Coronary artery (tissue), 2 donors: ENCODE measurements around the gene ANO9.
"Not testable (repeated sequence)": the region's sequence is repeated elsewhere in the genome, so short reads cannot be mapped to it uniquely, and the experiment has no call there.

Experiments
- DNase-seq: peaks from one replicate; pipeline ENCODE4 v3.0.0-alpha.2; 2017; ENCODE audit warnings: low spot score
- H3K27ac ChIP-seq, 2 donors: fragments of 200-600 bp; sonication (generic); one replicate each; pipeline ENCODE4 v1.5.1; 2016 to 2019
- H3K4me3 ChIP-seq: fragments of 200-600 bp; sonication (generic); 2 replicates; pipeline ENCODE4 v1.5.1; 2016; ENCODE audit warnings: mild to moderate bottlenecking, moderate library complexity
- TF ChIP-seq, protein P1 (sequence below): fragments of 200-600 bp; sonication (generic); IDR thresholded peaks from one replicate; pipeline ENCODE4 v1.5.1; 2019; ENCODE audit warnings: antibody characterized with exemption

The ANO9 gene

DNA sequence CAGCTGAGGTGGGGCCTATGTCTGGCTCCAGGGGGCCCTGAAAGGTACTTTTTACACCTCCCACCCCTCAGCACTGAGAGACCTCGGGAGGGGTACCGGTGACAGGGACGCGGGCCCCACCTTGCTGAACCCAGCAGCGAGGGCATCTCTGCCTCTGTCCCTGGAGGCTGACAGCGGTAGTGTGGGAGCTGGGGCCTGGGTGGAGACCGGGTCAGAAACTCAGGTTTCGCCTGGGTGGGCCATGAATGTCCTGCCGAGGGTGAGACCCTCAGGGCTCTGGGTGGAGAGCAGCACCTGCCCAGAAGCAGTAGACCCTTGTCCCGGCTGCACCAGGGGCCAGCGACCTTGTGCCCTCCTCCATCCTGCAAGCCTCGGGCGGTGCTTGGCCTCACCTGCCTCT, 30.5 kb upstream of the ANO9 start:
- H3K4me3 ChIP-seq: no peak overlapping the region
- DNase-seq: no peak
- H3K27ac ChIP-seq: no peak overlapping the region
- TF ChIP-seq, protein P1, sequence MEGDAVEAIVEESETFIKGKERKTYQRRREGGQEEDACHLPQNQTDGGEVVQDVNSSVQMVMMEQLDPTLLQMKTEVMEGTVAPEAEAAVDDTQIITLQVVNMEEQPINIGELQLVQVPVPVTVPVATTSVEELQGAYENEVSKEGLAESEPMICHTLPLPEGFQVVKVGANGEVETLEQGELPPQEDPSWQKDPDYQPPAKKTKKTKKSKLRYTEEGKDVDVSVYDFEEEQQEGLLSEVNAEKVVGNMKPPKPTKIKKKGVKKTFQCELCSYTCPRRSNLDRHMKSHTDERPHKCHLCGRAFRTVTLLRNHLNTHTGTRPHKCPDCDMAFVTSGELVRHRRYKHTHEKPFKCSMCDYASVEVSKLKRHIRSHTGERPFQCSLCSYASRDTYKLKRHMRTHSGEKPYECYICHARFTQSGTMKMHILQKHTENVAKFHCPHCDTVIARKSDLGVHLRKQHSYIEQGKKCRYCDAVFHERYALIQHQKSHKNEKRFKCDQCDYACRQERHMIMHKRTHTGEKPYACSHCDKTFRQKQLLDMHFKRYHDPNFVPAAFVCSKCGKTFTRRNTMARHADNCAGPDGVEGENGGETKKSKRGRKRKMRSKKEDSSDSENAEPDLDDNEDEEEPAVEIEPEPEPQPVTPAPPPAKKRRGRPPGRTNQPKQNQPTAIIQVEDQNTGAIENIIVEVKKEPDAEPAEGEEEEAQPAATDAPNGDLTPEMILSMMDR: no peak

DNA sequence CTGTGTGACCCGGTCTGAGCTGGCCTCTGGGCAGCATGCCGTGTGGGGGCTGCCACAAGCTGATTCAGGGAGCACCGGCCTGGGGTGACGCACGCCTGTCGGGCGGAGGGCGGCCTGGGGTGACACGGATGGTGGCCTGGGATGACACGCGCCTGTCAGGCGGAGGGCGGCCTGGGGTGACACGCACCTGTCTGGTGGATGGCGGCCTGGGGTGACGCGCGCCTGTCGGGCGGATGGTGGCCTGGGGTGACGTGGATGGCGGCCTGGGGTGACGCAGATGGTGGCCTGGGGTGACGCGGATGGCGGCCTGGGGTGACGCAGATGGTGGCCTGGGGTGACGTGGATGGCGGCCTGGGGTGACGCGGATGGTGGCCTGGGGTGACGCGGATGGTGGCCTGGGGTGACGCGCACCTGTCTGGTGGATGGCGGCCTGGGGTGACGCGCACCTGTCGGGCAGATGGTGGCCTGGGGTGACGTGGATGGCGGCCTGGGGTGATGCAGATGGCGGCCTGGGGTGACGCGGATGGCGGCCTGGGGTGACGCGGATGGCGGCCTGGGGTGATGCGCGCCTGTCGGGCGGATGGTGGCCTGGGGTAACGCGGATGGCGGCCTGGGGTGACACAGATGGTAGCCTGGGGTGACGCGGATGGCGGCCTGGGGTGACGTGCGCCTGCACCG, 29.8 kb upstream of the ANO9 start:
- DNase-seq: no peak
- TF ChIP-seq, protein P1: no peak
- Histone ChIP-seq H3K27ac (no peak overlapping the region), H3K4me3 (no peak overlapping the region)

DNA sequence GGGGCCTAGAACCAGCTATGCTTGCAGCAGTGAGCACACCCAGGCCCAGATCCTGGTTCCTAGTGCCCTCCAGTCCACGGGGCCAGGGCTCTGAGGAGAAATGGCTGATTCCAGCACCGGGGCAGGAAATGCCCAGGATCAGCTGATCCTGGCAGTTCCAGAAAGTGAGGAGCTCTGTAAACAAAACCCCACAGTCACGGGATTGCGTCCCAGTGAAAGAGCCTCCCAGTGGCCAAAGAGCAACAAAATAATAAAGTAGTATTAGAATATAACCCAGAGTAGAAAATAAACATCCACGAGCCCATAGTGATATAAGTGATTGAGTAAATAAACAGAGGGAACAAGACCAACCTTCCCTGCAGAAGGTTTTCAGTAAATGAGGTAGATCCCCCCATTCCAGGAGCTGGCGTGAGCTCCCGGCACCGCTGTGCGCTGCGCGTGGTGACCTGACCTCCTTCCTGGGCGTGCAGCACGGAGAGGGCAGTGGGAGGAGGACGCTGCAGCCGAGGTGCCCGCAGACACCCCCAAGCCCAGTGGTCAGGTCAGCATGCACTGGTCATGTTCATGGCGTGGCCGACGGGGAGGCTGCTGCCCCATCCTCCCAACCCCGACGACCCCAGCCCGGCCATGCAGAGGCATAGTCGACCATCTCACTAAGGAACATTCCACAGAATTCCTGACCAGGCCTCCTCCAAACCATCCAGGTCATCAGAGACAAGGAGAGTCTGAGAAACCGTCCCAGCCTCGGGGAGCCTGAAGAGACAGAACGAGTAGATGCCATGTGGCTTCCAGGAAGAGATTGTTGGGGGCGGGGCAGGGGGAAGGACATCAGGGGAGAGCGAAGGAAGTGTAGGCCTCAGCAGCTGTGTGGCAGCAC, 28.1 kb upstream of the ANO9 start:
- Histone ChIP-seq H3K27ac (peak overlapping the region; percentile 76 to 88), H3K4me3 (peak overlapping the region; percentile 67)
- no peak for DNase-seq
- TF ChIP-seq, protein P1: no peak

DNA sequence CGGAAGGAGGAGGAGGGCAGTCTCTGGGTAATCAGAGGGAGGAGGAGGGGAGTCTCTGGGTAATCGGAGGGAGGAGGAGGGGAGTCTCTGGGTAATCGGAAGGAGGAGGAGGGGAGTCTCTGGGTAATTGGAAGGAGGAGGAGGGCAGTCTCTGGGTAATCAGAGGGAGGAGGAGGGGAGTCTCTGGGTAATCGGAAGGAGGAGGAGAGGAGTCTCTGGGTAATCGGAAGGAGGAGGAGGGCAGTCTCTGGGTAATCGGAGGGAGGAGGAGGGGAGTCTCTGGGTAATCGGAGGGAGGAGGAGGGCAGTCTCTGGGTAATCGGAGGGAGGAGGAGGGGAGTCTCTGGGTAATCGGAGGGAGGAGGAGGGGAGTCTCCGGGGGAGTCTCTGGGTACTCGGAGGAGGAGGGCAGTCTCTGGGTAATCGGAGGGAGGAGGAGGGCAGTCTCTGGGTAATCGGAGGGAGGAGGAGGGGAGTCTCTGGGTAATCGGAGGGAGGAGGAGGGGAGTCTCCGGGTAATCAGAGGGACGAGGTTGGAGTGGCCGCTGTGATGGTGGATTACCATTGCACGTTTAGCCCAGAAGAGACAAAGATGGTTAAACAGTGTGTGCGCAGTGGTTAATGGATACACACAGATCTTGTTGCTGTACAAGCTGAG, 27.3 kb upstream of the ANO9 start:
- H3K4me3 ChIP-seq: peak overlapping the region; percentile 67
- not testable (repeated sequence) for DNase-seq
- H3K27ac ChIP-seq: peak overlapping the region; percentile 76 to 88

- TF ChIP-seq, protein P1: no peak
- H3K27ac ChIP-seq: peak overlapping the region; percentile 76 to 88
- DNase-seq: no peak
- peak overlapping the region; percentile 67 for H3K4me3 ChIP-seq
These were observed 26.7 kb upstream of the ANO9 start for GRCh38 chr11:468493-468892.

DNA sequence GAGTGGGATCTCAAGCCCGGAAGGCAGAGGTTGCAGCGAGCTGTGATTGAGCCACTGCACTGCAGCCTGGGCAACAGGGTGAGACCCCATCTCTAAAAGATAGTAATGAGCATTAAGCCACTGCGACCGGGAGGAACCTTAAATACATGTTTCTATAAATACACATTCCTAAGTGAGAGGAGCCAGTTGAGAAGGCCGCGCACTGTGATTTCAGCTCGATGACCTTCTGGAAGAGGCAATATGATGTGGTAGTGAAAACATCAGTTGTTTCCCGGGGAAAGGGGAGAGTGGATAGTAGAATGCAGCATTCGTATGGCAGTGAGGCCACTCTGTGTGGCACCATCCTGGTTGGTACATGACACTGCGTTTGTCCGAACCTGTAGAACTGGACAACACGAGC, 26.2 kb upstream of the ANO9 start:
- no peak for DNase-seq
- TF ChIP-seq, protein P1: no peak
- peak overlapping the region in 1 of 2 donors; percentile 88 for H3K27ac ChIP-seq
- H3K4me3 ChIP-seq: no peak overlapping the region

- Histone ChIP-seq H3K4me3 (no peak overlapping the region), H3K27ac (no peak overlapping the region)
- DNase-seq: no peak
- TF ChIP-seq, protein P1: no peak
These were observed 24.2 kb upstream of the ANO9 start for GRCh38 chr11:465896-466530.
